HG03060 (cell line): Measurements from ENCODE around the gene MN1.

Experiments used
- ATAC-seq: cut with Tn5 transposase; IDR thresholded peaks from one replicate; pipeline ENCODE4 v1.9.1; 2021; ENCODE audit warnings: low read depth, moderate number of reproducible peaks; ENCODE audit not compliant: unreplicated experiment

Gene MN1

DNA sequence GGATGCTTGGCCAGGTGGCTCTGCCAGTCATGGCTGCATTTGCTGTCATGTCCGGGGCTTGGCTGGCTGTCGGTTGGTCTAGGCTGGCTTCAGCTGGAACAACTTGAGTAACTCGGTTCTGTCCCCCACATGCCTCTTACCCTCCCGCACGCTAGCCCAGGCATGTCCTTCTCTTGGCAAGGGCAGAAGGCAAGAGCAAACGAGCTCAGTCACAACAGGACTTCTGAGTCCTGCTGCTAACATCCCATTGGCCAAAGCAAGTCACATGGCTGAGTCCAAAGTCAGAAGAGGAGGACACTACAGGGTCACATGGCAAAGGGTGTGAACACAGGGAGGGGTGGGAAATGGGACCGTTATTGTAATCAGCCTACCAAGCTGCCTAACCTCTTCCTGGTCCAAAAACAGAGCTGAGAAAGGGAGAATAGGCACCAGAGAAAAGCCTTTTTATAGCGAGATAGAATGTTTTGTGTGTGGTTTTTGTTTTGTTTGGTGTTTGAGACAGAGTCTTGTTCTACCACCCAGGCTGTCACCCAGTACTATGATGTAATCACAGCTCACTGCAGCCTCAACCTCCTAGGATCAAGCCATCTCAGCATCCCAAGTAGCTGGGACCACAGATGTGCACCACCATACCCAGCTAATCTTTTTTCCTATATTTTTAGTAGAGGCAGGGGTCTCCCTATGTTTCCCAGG lies 81.9 kb downstream of the MN1 start:
- no peak for ATAC-seq

DNA sequence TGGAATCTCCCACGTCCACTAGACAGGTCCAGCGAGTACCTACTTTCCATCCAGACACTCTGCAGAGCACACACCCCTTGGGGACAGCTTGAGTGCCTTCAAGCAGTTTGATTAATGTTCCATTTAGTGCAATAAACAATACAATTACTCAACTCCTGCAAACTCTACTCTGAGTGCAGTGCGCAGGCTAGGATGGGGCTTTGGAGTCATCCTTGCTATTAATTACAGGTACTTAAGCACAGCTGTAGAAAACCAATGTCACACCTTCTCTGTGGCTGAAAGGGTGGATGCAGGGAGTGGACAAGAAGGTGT lies 82.6 kb downstream of the MN1 start:
- no peak for ATAC-seq

DNA sequence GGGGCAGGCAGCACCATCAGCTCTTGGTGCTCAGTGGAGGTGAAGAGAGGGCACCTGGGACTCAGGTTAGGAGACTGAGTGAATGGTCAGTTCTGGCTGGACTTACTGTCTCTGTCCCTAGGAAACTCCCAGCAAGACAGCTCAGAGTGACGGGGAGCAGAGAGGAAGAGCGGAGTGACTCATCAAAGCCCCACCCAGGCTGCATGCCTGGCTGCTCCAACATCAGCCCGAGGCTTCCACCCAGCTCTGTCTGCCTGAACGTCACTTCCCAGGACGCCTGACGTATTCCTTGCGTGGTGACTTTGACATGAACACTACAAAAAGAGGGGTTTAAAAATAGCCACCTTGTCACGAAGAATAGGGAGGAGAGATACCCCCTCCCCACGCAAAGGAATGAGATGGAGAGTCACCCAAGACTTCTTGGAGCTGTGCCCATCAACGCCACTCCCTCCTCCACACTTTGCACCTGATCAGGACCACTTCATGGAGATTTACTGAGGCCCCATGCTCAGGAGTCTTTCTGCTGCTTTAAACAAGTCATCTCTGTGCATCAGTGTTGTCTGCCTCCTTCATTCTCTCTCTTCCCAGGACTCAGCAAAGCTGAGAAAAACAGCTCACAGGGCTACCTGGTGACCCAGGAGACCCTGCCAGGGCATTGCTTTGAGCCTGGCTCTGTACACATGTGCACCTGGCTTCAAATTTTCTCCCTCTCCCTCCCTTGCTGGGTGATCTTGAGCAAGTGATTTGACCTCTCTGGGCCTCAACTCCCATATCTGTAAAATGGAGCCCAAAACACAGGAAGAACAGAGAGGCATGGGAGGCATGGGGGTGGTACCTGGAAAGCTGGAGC lies 83.1 kb downstream of the MN1 start:
- no peak for ATAC-seq

DNA sequence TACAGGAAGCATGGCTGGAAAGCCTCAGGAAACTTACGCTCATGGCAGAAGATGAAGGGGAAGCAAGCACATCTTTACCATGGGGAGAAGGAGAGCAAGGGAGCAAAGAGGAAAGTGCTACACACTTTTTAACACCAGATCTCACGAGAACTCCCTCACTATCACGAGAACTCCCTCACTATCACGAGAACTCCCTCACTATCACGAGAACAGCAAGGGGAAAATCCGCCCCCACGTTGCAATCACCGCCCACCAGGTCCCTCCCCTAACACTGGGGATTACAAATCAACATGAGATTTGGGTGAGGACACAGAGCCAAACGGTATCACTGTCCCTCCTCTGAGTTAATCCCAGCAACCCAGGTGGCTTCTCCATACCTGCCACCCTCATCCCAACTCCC lies 84.5 kb downstream of the MN1 start:
- no peak for ATAC-seq

DNA sequence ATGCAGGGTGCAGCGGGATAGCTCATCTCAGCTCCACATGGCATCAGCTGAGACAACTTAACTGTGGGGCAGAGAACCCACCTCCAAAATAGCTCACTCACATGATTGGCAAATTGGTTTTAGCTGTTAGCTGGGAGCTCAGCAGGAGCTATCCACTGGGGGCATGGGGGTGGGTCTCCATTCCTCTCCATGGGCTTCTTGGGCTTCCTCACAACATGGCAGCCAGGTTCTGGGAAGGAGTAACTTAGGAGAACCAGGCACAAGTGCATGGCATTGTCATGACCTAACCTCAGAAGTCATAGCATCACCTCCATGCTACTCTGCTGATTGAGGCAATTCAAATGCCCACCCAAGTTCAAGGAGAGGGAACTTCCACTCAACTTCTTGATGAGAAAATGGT lies 85.5 kb downstream of the MN1 start:
- no peak for ATAC-seq

DNA sequence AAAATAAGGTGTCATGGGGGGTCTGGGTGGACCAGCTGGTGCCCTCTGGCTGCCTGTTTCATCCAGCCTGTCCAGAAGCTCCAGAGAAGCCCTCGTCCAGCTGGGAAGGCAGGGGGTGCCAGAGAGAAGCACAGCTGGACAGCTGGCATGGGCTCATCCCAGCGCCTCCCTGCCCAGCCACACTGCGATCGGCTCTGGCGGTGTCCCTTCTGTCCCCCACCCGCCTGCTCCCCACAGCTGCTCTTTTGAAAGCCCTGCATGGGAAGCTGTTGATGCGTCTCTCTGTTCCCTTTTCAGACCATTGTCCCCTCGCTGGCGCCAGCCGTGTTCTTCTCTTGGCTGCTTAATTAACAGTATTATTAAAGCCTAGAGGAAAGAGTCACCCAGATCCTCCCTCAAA lies 86.5 kb downstream of the MN1 start:
- no peak for ATAC-seq

DNA sequence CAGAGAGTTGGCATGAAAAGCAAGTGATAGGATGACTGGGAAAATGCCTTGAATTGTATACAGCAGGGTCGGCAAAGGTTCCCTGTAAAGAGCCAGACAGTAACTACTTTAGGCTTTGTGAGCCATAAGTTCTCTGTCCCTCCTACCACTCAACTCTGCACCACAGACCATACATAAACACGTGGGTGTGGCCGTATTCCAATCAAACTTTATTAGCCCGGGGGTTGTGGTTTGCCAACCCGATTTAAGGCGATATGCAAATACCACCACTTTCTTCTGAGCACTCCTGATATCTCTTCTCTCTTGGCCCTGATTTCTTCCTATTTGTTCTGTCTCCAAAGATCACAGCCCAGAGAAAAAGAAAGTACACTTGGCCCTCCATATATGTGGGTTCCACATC lies 87.5 kb downstream of the MN1 start:
- ATAC-seq, result no peak

DNA sequence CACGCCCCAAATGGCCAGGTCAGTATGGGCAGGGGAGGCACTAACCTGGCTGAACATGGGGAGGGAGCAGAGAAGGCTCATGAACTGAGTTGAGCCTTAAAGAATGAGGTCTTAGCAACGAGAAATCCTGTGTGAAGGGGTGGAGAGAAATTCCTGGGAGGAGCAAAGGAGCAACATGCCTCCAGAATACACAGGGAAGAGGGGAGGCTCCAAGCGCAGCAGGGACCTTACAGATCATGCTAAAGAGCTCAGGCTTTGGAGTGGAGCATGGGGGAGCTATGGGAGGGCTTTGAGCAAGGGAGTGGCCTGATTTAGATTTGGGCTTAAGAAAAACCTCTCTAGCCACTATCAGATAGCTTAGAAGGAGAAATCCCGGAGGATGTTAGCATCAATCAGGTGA lies 88.1 kb downstream of the MN1 start:
- no peak for ATAC-seq

DNA sequence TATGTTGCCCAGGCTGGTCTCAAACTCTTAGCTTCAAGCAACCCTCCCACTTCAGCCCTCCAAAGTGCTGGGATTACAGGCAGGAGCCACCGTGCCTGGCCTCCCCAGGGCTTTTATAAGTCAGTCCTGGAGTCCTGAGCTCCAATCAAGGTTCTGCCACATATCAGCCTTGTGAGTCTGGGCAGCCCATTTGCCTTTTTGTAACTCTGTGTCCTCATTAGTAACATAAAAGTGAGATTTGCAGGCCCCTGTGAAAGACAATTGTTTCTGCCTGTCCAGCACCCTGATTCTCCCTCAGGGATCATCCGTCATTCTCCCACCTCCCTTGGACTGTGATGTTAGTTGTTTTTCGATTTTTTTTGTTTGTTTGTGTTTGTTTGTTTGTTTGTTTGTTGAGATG lies 89.8 kb downstream of the MN1 start:
- no peak for ATAC-seq

DNA sequence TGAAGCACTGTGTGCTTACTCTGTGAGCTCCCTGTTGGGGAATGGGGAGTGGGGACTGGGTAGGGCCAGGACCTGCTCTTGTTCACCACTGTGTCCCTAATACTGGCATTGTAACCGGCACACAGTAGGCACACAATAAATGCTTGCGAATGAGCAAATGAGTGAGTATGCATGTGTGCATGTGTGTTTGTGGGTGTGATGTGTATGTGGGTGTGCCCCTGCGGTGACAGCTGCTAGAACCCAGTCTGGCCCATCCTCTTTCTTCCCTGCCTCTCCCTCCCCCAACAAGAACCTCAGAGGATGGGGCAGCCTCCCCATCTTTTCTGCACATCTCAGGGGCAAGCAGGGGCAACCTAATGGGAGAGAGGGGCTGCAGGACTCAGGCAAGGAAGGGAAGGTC lies 90.5 kb downstream of the MN1 start:
- no peak for ATAC-seq

DNA sequence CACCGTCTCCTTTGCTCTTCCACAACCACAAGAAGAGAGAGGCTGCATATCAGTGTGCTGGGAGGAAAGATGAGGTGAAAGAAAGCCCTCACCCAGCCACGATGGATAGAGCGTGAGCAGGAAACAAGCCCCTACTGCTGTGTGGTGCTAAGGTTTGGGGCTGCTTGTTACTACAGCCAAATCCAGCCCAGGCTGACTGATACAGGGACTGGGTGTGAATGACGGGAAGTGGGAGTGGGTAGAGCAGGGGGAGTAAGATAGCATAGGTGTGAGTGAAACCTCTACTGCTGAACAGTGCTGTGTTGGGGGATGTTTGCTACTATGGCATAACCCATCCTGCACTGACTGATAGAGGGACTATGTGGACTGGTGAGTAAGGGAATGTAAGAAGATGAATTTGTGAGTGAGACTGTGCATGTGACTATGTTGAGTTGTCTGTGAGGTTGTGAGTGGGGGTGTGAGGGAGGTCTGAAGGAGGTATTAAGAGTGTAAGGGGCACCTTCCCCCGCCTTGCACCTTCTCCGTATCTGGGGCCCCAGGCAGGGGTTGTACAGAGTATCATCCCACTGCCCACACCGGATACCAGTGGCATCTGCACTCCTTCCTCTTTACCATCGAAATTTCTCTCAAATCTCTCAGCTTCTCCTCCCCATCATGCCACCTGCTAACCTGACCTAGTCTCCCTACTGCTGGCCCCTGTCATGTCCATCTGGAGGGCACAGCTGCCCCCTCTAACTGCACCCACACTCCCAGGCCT lies 91.5 kb downstream of the MN1 start:
- ATAC-seq, result no peak

DNA sequence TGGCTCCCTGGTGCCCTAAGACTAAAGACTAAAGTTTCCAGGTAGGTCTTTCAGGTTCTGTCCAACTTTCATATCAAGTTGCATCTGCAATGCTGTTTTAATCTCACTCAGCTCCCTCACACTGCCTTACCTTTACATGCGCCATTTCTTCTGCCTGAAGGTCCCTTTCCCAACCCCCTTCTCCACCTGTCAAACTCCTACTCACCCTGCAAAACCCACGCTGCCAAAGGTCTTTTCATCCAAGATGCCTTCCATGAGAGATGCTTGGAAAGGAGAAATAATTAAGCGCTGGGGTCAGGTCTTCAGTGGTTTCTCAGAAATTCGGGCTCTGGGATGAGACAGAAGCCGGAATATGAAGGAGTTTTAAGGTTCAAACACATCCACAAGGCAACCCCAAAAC lies 95.1 kb downstream of the MN1 start:
- ATAC-seq, result no peak

DNA sequence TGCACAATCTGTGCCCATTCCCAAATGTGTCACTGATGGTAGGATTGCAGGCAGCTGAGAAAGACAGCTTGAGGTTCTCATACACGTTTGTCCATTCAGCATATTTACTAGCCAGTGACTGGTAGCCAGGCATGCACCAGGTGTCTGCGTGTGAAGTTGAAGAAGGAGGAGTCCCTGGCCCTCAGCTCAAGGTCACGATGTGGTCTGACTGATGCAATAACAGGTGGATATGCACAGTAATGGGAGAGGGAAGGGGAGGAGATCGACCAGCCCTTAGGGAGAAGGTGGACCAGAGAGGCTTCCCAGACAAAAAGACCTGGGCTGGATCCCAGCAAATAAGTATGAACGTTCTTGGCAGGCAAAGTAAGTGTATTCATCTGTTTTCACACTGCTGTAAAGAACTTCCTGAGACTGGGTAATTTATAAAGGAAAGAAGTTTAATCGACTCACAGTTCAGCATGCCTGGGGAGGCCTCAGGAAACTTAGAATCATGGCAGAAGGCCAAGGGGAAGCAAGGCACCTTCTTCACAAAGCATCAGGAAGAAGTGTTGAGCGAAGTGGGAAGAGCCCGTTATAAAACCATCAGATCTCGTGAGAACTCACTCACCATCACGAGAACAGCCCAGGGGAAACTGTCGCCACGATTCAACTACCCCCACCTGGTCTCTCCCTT lies 96.0 kb downstream of the MN1 start:
- ATAC-seq, result no peak

DNA sequence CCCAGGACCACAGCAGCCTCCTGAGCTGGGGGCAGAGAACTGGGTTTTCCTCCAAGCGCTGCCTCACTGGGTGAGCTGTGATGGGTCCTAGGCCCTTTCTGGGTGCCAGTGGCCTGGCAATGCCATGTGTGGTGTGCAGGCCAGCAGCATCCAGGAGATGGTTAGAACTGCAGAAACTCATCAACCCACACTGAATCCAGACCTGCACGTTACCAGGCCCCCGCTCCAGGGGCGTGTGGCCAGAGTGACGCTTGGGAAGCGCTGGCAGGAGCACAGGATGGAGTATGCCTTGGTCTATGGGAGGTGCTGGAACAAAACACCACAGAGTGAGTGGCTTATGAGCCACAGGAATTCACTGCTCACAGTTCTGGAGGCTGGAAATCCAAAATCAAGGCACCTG lies 97.0 kb downstream of the MN1 start:
- ATAC-seq, result no peak

DNA sequence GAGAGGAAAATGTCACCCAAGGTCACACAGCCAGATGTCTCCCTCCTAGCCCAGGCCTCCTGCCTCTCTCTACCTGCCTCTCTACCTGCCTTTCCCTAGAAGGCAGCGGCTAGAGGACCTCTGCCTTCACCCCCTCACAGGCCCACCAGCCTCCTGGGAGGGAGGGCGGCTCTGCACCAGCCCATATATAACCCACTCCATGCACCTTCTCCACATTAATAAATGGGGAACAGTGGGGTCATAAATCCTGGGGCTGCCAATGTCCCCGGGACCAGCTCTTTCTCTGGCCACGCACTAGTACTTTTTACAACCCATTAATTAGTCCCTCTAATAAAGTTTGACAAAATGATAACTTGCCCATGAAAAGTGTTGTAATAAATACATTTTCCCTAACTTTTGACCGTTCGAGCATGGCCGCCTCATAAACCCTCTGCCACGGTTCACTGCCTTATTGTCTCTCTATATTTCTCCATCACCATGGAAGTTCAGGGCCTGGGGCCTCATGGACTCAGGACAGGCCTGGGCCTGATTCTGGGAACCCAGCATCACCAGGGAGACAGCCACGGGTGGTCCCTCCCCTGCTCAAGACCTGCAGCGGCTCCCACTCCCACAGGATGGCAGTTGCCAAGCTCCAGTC lies 102.1 kb downstream of the MN1 start:
- no peak for ATAC-seq

DNA sequence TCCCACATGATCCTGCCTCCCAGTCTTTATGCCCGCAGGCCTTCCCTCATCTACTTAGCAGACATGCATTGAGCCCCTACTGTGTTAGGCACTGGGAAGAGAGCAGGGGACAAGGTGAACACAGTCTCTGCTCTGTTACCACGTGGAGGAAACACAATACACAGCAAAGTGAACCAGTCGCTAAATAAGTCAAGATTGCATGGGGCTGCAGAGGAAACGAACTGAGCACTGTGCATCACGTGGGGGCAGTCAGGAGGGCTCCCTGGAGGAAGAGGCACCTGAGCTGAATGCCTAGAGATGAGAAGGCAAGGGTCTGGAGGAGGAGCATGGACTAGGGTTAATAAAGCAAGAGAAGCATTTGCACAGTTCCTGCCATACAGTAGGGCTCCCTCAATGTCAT lies 102.7 kb downstream of the MN1 start:
- ATAC-seq, result no peak
